Omental fat pad (tissue), 4 donors: Measurements from ENCODE around the gene RRP8. TPM values are rescaled to one million over a fixed set of nuclear protein-coding genes. Genes with fewer than 3 reads are reported as not detected.

Experiments
- ATAC-seq: fragments of 150-250 bp; one replicate; pipeline ENCODE4 v1.9.1; 2016; ENCODE audit warnings: mild to moderate bottlenecking, moderate library complexity; ENCODE audit not compliant: low FRiP score
- DNase-seq: peaks from one replicate; pipeline ENCODE4 v3.0.0-alpha.2; 2019; ENCODE audit warnings: low spot score
- CTCF ChIP-seq, 3 donors: fragments of 450-650 bp; IDR thresholded peaks; one replicate each; pipeline ENCODE4 v1.5.1; 2016 to 2017; ENCODE audit warnings: antibody characterized with exemption in 3 of 3, mild to moderate bottlenecking in 3 of 3, moderate library complexity in 2 of 3
- total RNA-seq, 4 donors: library from RNA; depleted of rRNA; stranded (reverse); fragments of >200 nt; gene quantifications; one replicate each; pipeline ENCODE4 v1.1.0, GENCODE V29; 2016

The RRP8 gene
- total RNA-seq, 4 donors from 2014 or later = 16.9 to 30.4 (median 19.3) TPM

GRCh38 chr11:6646918-6647679 lies 43.7 kb upstream of the RRP8 start:
- no peak for ATAC-seq
- DNase-seq = no peak
- no peak for TF ChIP-seq CTCF (IDR thresholded peaks at IDR 0.05)

- TF ChIP-seq CTCF (IDR thresholded peaks at IDR 0.05) = no peak
- no peak for DNase-seq
- ATAC-seq = peak; percentile 4
These were observed 43.1 kb upstream of the RRP8 start for GRCh38 chr11:6646576-6646917.

GRCh38 chr11:6646071-6646470 lies 42.7 kb upstream of the RRP8 start:
- no peak for DNase-seq
- peak; percentile 27 for ATAC-seq
- no peak for TF ChIP-seq CTCF (IDR thresholded peaks at IDR 0.05)

- no peak for TF ChIP-seq CTCF (IDR thresholded peaks at IDR 0.05)
- DNase-seq = no peak
- ATAC-seq = no peak
These were observed 39.5 kb upstream of the RRP8 start for GRCh38 chr11:6642957-6643356.

GRCh38 chr11:6640985-6641701 lies 37.7 kb upstream of the RRP8 start:
- ATAC-seq (no peak), DNase-seq (no peak)
- TF ChIP-seq CTCF (IDR thresholded peaks at IDR 0.05) = no peak

- TF ChIP-seq CTCF (IDR thresholded peaks at IDR 0.05) = no peak
- no peak for ATAC-seq
- DNase-seq = no peak
These were observed 36.9 kb upstream of the RRP8 start for GRCh38 chr11:6640036-6640984.
